Adipocyte (in vitro differentiated cells): Measurements from ENCODE around the gene GSK3A.
A peak's percentile ranks its signal among the peaks of the same experiment; 100 is the strongest.
"Not testable (repeated sequence)": the region's sequence is repeated elsewhere in the genome, so short reads cannot be mapped to it uniquely, and the experiment has no call there.

ENCODE experiments used
- DNase-seq: peaks from one replicate; pipeline ENCODE4 v3.0.0-alpha.2; 2015; ENCODE audit warnings: low read depth
- H3K27me3 ChIP-seq: replicated peaks from 2 replicates; pipeline ENCODE4 v1.7.0; 2013; ENCODE audit warnings: mild to moderate bottlenecking, low read length, moderate library complexity; ENCODE audit not compliant: control insufficient read depth, insufficient read depth
- H3K36me3 ChIP-seq: 2 replicates; pipeline ENCODE4 v1.7.0; 2013; ENCODE audit warnings: low read length, mild to moderate bottlenecking, moderate library complexity; ENCODE audit not compliant: control insufficient read depth, insufficient read depth, severe bottlenecking
- H3K4me1 ChIP-seq: 2 replicates; pipeline ENCODE4 v1.7.0; 2013; ENCODE audit warnings: mild to moderate bottlenecking, low read length, moderate library complexity; ENCODE audit not compliant: control insufficient read depth, insufficient read depth
- H3K4me3 ChIP-seq: 2 replicates; pipeline ENCODE4 v1.7.0; 2013; ENCODE audit warnings: mild to moderate bottlenecking, low read length, moderate library complexity
- H3K9ac ChIP-seq: 2 replicates; pipeline ENCODE4 v1.7.0; 2013; ENCODE audit warnings: mild to moderate bottlenecking, low read length, moderate library complexity
- H3K9me3 ChIP-seq: 2 replicates; pipeline ENCODE4 v1.7.0; 2013; ENCODE audit warnings: mild to moderate bottlenecking, low read length, moderate library complexity; ENCODE audit not compliant: control insufficient read depth

GSK3A gene

DNA sequence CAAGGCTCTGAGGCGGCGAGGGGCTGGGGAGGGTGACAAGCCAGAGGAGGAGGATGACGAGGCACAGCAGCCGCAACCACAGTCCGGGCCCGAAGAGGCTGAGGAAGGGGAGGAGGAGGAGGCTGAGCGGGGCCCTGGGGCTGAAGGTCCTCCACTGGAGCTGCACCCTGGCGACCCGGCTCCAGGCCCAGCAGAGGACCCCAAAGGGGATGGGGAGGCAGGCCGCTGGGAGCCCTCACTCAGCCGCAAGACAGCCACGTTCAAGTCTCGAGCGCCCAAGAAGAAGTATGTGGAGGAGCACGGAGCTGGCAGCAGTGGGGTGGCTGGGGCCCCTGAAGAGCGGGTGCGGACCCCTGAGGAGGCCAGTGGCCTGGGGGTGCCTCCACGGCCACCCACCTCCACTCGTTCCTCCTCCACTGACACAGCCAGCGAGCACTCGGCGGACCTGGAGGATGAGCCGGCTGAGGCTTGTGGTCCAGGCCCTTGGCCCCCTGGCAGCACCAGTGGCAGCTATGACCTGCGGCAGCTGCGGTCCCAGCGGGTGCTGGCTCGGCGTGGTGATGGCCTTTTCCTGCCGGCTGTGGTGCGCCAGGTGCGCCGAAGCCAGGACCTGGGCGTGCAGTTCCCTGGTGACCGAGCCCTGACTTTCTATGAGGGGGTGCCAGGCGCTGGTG is 29.6 kb upstream of the GSK3A start:
- Histone ChIP-seq H3K27me3 (no peaks in the 10 kb centered on the region), H3K4me3 (no peak overlapping the region)
- no peak for DNase-seq

DNA sequence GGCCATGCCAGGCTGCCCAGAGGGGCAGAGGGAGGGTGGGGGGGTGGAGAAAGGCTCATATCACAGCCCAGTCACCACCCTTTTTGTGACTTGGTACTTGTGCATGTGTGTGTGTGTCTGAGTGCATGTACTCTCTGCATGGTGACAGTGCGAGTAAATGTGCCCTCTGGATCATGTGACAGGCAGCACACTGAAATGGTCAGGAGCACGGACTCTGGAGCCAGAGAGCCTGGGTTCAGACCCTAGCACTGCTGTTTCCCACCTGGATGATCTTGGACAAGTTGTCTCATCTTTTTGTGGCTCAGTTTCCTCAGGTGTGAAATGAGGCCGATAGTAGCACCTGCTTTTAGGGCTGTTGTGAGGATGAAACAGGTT is 28.6 kb upstream of the GSK3A start:
- Histone ChIP-seq H3K9ac (peak overlapping the region; percentile 90), H3K27me3 (no peaks in the 10 kb centered on the region), H3K4me1 (peaks cover 28% of the 10 kb centered on the region), H3K4me3 (peak overlapping the region; percentile 95), H3K36me3 (peaks cover 27% of the 10 kb centered on the region), H3K9me3 (no peaks in the 10 kb centered on the region)
- no peak for DNase-seq

More for the DNA sequence above, 29.6 kb upstream of the GSK3A start:
- Histone ChIP-seq H3K4me1 (peaks cover 32% of the 10 kb centered on the region), H3K9ac (no peak overlapping the region), H3K36me3 (peaks cover 27% of the 10 kb centered on the region), H3K9me3 (no peaks in the 10 kb centered on the region)

DNA sequence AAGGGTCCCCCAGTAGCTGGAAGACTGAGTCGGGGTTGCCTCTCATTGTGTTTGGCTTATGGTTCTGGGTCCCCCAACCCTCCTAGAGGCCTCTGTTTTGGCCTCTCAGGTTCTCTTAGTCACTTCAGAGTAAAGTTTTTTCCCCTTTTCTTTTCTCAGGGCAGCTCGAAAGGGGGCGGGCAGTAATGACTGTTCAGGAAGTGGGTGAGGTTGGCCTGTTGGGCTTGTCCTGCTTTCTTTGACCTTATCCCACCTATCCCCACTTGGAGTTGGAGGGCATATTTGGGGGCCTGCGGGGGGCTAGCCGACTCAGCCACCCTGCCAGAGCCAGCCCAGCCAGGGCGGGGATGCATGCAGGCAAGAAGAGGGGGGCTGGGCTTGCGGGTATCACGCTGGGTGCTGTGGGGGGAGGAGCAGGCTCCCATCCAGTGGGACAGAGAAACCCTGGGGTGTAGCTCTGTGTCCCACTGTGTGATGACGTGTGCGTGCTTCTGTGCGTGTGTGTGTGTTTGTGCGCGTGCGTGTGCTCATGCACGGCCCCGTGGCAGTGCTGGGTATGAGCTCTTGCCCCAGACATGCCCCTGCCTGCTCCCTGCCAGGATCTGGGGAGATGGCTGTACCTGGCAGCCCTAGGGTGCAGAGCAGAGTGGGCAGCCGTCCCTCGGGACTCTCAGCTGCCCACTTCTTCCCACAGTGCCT is 28.1 kb upstream of the GSK3A start:
- peaks cover 26% of the 10 kb centered on the region for H3K4me1 ChIP-seq
- no peaks in the 10 kb centered on the region for H3K27me3 ChIP-seq
- peak overlapping the region; percentile 95 for H3K4me3 ChIP-seq
- peak overlapping the region; percentile 90 for H3K9ac ChIP-seq
- H3K36me3 ChIP-seq = peaks cover 27% of the 10 kb centered on the region
- peak; percentile 64 for DNase-seq
- H3K9me3 ChIP-seq = no peaks in the 10 kb centered on the region

DNA sequence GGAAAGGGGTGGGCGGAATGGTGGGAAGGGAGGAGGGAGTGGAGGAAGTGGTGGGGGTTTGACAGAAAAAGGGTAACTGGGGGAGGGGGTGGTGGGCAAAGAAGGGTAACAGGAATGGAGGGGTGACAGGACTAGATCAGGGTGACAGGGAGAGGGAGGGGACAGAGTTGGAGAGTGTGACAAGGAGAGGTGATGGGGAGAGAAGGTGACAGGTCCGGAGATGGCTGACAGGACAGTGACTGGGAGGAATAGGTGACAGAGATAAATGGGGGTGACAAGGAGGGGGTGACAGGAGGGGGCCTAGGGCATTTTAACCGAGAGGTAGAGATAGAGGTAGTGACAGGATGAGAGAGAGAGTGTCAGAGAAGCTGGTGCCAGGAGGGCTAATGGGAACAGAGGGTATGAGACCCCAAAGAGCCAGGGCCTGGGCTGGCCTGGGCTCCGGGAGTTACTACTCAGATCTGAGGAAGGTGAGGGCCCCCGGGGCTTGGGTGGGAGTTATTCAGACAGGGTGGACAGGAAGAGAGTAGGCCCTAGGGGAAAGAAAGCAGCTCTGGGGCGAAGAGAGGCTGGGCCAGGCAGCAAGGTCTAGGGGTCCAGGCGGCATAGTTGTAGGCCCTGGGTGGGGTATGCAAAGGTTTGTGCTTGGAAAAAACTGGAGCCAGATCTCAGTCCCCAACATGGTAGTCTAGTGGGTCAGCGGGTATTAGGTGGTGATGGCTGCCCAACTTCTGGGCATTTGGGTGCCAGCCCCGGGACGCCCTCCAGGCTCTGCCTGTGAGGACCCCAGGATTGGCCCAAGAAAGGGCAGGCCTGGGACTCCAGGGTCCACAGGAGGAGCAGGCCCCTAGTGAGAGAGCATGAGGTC is 27.3 kb upstream of the GSK3A start:
- H3K4me3 ChIP-seq = peak overlapping the region; percentile 95
- no peaks in the 10 kb centered on the region for H3K27me3 ChIP-seq
- peak overlapping the region; percentile 90 for H3K9ac ChIP-seq
- DNase-seq = peak; percentile 37
- H3K36me3 ChIP-seq = peaks cover 24% of the 10 kb centered on the region
- H3K9me3 ChIP-seq = no peaks in the 10 kb centered on the region
- H3K4me1 ChIP-seq = peaks cover 26% of the 10 kb centered on the region

DNA sequence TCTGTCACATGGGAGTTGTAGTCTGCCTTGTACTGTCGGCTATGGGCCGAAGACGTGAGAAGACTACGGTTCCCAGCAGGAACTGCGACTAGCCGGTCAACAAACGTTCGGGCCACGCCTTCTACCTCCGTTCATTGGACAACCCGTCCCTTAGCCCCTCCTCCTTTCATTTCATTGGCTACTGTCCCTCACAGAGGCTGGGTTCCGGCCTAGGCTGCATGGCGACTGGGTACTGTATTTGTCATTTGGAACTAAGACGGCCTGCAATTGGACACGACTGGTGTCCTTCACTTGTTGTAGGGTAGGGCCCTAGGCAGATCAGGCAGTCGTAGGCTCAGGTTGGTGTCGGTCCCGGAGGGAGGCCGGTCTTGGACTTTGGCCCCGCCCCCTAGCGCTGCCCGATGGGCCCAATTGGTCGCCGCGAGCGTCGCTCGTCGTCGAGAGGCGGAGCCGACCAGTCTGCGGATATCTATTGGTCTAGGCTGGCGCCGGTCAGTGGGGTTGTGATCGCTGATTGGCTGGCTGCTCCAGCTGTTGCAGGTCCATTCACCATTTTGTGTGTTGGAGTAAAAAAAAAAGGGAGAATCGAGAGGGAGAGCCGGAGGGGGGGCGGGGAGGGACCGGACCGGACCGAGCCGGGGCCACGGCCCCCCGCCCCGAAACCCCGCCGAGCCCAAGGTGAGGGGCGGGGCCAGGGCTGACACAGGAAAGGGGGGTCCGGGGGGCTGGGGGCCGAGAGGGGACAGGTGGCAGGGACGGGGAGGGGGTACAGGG is 26.5 kb upstream of the GSK3A start, which contains the start of gene CIC:
TSS of gene CIC (plus strand) at position 549 of the 774 bp plus-strand sequence. CDS start 2,532 bp downstream, outside the sequence.
- H3K27me3 ChIP-seq = no peaks in the 10 kb centered on the region
- H3K9me3 ChIP-seq = no peaks in the 10 kb centered on the region
- H3K4me3 ChIP-seq = peak within 1 kb of the TSS; percentile 96
- H3K4me1 ChIP-seq = peaks cover 26% of the 10 kb centered on the region
- peak within 1 kb of the TSS; percentile 97 for H3K9ac ChIP-seq
- peak; percentile 100 for DNase-seq
- H3K36me3 ChIP-seq = peaks cover 15% of the 10 kb centered on the region

DNA sequence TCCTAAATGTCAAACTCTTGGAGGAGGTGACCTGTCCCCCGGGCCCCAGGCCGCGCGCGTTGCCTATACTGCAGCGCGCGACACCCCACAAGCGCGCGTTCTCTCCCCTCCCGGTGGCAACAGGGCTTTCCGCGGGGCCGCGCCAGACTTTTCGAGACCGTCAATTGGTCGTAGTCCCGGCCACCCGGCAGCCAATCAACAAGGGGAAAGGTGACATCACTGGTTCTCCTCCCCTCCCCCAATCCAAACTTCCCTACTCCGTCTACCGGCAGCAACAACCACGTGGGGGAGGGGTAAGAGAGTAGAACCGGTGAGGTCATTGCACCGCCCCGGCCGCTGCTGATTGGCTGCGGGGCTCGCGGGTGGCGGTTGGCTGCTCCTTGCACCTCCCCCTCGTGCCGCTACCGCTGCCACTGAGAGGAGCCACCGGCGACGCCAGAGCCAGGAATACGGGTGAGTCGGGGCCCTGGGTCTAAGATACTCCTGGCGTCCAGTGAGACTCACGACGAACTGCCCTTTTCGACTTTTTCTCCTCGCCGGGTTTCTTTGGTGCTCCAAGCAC is 25.8 kb upstream of the GSK3A start:
- peak; percentile 100 for DNase-seq
- Histone ChIP-seq H3K4me3 (peak overlapping the region; percentile 96), H3K27me3 (no peaks in the 10 kb centered on the region), H3K9me3 (no peaks in the 10 kb centered on the region), H3K9ac (peak overlapping the region; percentile 97), H3K36me3 (peaks cover 9% of the 10 kb centered on the region), H3K4me1 (peaks cover 26% of the 10 kb centered on the region)

DNA sequence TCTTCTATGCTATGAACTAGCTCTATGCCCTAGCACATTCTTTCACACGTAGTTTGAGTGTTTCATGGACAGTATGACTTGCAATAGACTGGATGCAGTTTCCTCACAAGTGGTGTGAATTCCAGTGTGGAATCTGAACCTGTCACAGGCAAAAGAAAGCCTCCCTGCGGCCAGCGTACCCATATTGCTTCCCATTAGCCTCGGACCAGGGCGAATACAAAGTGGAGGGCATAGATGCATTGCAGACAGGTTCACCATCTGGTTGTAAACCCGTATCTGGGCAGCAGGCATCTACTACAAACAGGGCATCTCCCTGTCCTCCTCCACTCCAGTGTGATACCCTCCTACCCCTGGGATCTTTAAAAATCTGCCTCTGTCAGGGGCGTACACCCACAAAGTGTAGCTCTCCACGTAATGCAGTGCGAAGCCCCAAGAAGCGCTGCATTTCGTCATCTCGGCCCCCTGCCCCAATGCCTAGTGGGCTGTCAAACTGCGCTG is 25.3 kb upstream of the GSK3A start:
- peaks cover 6% of the 10 kb centered on the region for H3K36me3 ChIP-seq
- no peaks in the 10 kb centered on the region for H3K27me3 ChIP-seq
- peak; percentile 35 for DNase-seq
- H3K4me3 ChIP-seq = peak overlapping the region; percentile 96
- H3K4me1 ChIP-seq = peaks cover 26% of the 10 kb centered on the region
- H3K9ac ChIP-seq = peak overlapping the region; percentile 97
- H3K9me3 ChIP-seq = no peaks in the 10 kb centered on the region

DNA sequence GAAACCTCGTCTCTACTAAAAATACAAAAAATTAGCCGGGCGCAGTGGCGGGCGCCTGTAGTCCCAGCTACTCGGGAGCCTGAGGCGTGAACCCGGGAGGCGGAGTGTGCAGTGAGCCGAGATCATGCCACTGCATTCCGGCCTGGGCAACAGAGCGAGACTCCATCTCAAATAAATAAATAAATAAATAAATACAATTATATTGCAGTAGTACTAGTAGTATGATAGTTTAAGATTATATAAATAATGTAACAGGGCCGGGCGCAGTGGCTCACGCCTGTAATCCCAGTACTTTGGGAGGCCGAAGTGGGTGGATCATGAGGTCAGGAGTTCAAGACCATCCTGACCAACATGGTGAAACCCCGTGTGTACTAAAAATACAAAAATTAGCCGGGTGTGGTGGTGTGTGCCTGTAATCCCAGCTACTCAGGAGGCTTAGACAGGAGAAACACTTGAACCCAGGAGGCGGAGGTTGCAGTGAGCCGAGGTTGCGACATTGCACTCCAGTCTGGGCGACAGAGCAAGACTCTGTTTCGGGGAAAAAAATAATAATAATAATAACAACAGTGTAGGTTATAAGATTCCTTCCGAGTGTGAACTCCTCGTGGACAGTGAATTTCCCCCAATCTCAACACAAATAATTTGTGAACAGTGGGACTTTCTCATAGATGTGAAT is 24.7 kb upstream of the GSK3A start:
- peak overlapping the region; percentile 97 for H3K9ac ChIP-seq
- H3K4me3 ChIP-seq = peak overlapping the region; percentile 96
- H3K9me3 ChIP-seq, DNase-seq, H3K27me3 ChIP-seq, H3K36me3 ChIP-seq: not testable (repeated sequence)
- H3K4me1 ChIP-seq = peaks cover 26% of the 10 kb centered on the region

DNA sequence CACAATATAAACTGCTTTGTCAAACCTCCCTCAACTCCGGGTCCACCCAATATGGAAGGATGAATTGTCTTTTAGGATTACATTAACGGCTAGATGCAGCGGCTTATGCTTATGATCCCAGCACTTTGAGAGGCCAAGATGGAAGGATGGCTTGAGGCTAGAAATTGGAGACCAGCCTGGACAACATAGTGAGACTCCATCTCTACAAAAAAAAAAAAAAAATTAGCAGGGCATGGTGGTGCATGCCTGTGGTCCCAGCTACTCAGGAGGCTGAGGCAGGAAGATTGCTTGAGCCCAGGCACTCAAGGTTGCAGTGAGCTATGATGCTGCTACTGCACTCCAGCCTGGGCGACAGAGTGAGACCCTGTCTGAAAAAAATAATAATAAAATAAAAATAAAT is 23.7 kb upstream of the GSK3A start:
- not testable (repeated sequence) for H3K4me3 ChIP-seq, DNase-seq, H3K36me3 ChIP-seq, H3K9ac ChIP-seq, H3K9me3 ChIP-seq, H3K27me3 ChIP-seq
- peaks cover 21% of the 10 kb centered on the region for H3K4me1 ChIP-seq

DNA sequence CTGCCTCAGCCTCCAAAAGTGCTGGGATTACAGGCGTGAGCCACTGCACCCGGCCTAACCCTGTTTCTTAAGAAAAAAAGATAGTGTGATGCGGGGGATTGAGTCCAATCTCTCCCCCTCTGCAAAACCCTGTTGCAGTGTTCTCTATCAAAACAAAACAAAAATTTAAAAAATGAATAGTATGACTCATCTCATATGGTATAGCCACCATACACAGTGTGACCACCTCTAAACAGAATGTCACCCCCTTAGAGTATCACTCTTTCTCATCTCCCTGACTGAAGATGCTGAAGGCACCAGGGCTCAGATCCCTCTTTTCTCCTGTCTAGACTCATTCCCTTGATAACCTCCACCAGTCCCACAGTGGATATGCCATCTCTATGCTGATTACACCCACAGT is 19.4 kb upstream of the GSK3A start:
- no peak overlapping the region for H3K4me3 ChIP-seq
- DNase-seq = no peak
- H3K27me3 ChIP-seq = no peaks in the 10 kb centered on the region
- no peaks in the 10 kb centered on the region for H3K36me3 ChIP-seq
- H3K9me3 ChIP-seq = no peaks in the 10 kb centered on the region
- H3K9ac ChIP-seq = no peak overlapping the region
- no peaks in the 10 kb centered on the region for H3K4me1 ChIP-seq
